ENCODE measurements around the gene MYO6.

GRCh38 chr6:75802366-75802765 is 53.3 kb downstream of the MYO6 start:
- TF ChIP-seq CTCF (IDR thresholded peaks at IDR 0.05; ENCODE audit: borderline replicate concordance, extremely low read depth, low read length, poor library complexity, severe bottlenecking) (no peak), EZH2 (IDR thresholded peaks at IDR 0.05; ENCODE audit: borderline replicate concordance, low read depth, low read length, severe bottlenecking) (no peak)
